Stimulated activated CD8-positive, alpha-beta memory T cell treated with anti-CD3 and anti-CD28 coated beads, Interleukin-7, amount 100 ng/mL, for 1 hour (primary cell): Measurements from ENCODE around the gene DKC1.

Source experiments
- DNase-seq, 2 donors: peaks; one replicate each; pipeline ENCODE4 v3.0.0-alpha.2; 2020; ENCODE audit warnings: low read depth in 2 of 2

The DKC1 gene

DNA sequence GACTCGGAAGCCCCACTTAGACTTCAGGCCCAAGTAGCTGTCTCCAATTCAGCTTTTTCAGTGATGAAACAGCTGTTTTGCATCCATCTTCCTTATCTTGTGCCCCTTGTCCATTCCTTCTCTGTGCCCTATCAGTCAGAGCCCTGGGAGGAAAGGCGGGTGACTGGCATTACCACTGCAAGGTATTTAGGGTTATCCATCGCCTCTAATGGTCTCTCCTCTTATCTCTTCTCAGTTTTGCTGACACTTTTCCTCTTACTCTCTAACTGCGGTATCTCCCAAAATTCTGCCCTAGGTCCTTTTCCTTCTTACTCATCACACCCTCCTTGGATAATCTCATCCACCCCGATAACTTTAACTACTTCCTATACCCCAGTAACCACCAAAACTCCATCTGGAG lies 25.5 kb upstream of the DKC1 start:
- no peak for DNase-seq

DNA sequence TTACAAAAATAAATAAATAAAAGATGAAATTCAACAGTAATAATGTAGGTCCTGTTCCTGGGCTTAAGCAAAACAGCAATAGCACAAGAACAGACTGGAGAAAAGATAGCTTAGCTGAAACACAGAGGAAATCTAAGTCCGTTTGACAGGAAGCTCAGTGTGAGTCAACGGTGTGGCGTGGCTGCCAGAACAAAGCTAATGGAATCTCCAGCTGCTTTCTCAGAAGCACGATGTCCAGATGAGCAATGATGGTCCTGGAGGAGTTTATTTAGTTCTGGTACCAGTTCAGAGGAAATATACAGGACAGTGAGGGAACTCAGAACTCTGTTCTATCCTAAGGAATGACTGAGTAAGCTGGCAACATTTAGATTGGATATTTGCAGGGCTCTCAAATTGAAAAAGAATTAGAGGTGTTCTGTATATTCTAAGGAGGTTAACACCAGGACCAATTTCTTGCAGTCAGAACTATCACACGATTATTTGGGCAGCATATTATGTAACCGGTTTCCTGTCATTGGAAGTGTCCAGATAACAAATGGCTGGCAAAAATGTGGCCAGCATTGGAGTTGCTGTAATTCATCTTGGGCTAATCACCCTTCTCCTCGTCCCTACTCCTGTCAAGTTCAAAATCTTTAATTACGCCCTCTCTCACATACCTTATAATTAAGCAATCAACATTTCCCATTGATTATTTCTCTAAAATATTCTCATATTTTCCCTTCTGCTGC lies 24.5 kb upstream of the DKC1 start:
- DNase-seq: no peak

GRCh38 chrX:154739952-154740465 lies 22.7 kb upstream of the DKC1 start:
- DNase-seq: no peak

DNA sequence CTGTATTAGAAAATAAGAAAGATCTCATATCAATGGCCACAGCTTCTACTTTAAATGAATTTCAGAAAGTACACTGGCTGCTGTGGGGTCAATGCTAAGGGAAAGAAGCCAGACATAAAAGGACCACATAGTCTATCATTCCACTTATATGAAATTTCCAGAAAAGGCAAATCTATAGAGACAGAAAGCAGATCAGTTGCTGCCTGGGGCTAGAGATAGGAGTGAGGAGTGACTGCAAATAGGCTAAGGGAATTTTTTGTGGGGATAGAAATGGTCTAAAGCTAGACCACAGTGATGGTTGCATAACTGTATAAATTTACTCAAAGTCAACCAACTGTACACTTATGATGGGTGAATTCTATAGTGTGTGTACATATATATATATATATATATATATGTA lies 20.1 kb upstream of the DKC1 start:
- DNase-seq: no peak

- DNase-seq: no peak
Observed at GRCh38 chrX:154748712-154749339, 13.8 kb upstream of the DKC1 start.

GRCh38 chrX:154749856-154750255 lies 12.8 kb upstream of the DKC1 start:
- no peak for DNase-seq

DNA sequence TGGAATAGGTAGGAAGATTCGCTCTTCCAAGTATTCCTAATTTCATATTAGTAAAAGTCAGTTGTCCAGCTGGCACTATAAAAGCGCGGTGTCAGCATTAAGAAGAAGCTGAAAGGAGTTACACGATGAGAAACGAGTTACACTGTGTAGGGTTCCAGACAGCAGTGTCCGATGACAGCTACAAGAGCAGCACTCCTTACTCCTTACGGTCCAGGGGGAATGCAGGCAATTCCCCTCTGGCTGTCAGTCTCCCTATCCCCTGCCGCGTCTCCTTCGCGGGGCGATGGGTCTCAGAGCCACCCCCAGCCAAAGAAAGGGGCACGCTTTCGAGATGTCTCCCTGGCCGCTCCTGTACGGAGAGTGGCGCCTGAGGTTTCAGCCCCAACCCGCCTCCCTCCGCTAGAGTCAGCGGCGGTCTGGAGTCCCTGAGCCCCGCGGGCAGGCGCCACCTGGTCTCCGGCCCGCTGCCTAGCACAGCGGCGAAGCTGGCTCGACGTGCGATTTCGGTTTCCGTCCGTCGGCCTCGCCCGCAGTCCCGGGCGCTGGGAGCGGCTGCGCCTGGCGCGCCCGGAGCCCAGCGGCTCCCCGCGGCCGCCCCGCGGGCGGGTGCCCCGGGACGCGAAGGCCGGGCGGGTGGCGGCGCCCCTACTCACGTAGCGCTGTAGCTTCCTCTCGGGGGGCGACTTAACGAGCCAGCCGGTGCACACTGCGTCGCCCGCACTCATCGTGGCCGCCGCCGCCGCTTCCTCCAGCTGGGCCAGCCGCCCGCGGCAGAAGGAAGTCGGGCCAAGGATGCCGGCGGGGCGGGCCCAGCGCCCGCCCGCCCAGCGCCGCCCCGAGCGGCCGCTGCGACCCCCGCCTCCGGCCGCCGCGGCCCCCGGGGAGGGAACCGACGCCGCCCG lies 12.1 kb upstream of the DKC1 start, which contains the start of gene GAB3:
Gene GAB3, minus strand, starts transcription at position 777 of the 902 bp plus-strand sequence. Its CDS starts 52 bp downstream, at position 725.
- DNase-seq: no peak

- DNase-seq: no peak
Observed at GRCh38 chrX:154751203-154751668, 11.4 kb upstream of the DKC1 start.

DNA sequence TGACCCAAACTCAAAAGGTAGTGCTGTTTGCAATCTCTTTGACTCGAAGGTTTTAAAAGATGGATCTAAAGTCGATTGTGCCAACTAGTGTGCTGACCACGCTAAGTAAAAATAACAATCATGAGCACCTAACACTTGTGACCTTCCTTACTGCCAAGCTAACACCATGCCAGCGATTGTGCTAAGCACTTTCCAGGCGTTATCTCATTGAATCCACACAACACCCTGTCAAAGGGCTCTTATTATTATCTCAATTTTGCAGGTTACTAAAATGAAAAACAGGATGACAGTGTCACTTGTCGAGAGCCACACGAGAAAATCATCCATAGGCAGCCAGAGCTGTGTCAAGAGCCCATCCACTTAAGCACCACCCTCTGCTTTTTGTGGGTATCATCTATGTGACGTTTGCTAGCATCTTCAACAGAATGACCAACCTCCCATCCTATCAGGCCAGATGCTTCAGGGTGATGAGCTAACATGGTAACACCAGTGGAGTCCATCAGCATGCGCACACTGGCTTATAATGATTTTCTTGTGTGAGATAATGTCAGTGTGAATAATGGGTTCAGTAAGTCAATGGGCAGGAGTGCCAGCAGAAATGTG lies 10.9 kb upstream of the DKC1 start:
- DNase-seq: no peak

DNA sequence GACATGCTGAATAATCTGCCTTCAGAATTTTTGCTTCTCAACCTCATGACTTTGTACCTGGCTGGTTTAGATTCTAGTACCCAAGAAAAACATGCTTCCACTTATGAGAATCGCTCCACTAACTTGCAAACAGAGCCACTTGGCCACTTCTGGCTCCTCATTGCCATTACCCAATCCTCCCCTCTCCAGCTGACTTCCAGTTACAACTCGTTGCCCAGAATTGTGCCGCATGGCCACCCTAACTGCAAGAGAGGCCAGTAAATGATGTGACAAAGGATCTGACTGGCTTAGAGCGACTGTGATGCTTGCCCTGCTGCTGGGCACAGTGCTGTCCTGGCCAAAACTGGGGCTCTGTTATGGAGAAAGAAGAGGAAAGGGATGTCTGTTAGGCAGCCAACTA lies 4.0 kb upstream of the DKC1 start:
- no peak for DNase-seq

DNA sequence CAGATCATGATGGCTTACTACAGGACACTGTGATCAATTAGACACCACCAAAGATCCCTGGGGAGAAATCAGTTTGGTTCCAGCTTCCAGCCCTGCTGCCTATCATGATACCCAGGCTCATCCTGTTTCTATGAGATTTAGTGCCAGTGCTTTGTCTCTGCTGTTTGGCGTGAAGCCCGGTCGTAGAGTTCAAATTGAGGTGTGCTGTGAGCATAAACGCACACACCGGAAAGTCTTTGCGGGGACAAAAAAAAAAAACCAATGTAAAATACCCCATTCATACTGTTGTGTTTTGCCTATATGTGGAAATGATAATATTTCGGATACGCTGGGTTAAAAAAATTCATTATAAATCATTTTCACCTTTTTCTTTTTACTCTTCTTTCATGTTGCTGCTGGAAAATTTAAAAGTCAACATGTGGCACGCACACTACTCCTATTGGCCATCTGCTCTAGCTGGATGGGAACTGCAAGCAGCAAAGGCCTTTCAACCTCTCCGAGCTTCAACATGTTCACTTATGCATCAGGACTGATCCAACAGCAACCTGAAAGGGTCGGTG lies 607 bp upstream of the DKC1 start:
- DNase-seq: no peak

DNA sequence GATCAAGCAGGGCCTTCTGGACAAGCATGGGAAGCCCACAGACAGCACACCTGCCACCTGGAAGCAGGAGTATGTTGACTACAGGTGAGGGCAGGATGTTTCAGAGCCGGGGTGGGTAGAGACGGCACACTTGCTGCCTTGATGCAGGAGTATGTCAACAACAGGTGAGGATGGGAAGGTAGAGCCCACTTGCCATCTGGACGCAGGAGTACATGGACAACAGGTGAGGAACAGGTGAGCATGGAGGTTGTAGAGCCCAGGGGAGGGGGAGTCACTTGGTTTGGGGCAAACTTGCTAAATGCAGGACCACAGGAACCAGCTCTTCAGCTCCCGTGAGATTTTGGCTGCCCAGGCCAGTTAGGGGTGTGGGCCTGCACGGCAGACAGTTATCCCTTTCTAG lies 12.0 kb downstream of the DKC1 start:
- no peak for DNase-seq

DNA sequence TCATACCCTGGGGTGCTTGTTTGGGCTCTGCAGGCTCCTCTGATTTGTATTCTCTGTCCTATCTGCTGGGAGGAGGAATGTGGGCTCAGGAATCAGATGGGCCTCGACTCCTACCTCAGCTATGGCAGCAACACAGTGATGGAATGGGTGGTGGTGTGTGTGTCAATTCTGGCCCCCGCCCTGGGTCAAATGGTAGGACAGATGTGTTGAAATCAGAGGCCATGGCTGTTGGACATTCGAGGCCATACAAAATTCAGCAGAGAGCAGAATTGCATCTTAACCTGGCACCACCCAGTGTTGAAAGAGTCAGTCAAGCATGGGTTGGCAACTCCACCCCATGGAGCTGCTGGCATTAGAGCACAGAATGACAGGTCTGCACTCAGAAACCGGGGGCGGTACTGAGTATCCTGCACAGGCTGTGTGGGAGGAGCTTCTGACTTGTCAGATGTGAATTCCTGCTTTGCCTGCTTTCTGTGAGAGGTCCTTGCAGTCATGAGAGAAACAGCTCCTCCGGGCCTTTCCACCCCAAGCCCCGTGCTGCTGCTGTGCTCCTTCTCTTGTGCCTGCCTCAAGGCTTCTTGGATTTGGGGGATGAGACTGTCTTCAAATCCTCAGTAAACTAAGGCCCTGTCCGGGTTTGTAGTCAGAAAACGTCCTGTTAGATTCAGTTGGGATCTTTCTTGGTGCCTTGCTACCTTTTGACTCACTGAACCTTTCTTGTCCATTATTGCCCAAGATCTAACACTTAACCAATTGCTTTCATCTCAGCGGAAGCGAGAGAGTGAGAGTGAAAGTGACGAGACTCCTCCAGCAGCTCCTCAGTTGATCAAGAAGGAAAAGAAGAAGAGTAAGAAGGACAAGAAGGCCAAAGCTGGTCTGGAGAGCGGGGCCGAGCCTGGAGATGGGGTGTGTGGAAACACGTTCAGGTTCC lies 13.0 kb downstream of the DKC1 start:
- DNase-seq: no peak

DNA sequence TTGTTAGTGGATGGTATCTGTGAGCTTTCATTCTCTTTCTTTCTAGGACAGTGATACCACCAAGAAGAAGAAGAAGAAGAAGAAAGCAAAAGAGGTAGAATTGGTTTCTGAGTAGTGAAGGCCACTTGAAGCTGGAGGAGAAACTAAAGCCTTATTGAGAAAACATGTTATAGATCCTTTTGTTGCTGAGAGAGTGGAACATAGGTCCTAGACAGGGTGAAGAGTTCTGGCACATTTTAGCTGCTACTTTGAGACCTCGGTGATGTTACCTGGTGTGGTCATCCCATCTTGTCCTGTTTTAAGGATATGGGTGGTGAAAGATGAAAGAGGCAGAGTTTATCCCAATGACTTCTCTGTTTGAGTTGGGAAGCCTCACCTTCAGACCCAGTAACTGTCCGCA lies 14.1 kb downstream of the DKC1 start:
- DNase-seq: no peak

DNA sequence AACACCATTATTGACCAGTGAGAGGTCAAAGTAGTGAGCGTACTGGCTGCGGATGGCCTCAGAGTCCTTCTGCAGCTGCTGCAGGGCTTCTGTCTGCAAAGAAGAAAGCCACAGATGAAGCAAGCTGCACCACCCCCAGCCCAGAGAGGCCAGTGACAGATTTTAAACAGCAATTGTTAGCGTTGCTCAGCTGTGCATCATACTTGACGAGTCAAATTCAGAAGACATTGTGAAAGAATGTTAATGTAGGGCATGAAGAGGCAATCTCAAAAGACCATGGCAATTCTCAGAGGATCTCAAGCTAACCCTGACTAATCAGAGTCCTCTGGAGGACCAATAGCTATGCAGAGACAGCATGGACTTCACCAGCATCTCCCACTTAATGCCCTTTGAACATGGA lies 16.6 kb downstream of the DKC1 start:
- DNase-seq: no peak

DNA sequence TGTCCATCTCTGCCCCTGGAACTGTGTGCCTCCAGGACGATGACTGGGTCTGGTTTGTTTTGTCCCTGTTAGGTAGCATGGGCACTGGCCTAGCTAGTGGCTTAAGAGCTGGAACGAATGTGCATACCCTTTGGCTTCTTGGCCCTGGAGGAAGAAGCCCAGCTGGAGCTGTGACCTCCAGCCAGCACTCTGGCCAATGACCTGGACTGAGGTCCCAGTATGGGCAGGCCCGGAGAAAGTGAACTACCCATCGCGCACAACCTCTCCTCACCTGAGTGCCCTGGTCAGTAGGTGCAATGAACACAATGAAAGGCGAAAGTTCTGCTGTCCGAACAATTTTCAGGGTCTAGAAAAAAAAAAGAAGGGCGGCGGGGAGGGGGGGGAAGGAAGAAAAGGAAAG lies 18.3 kb downstream of the DKC1 start:
- no peak for DNase-seq

DNA sequence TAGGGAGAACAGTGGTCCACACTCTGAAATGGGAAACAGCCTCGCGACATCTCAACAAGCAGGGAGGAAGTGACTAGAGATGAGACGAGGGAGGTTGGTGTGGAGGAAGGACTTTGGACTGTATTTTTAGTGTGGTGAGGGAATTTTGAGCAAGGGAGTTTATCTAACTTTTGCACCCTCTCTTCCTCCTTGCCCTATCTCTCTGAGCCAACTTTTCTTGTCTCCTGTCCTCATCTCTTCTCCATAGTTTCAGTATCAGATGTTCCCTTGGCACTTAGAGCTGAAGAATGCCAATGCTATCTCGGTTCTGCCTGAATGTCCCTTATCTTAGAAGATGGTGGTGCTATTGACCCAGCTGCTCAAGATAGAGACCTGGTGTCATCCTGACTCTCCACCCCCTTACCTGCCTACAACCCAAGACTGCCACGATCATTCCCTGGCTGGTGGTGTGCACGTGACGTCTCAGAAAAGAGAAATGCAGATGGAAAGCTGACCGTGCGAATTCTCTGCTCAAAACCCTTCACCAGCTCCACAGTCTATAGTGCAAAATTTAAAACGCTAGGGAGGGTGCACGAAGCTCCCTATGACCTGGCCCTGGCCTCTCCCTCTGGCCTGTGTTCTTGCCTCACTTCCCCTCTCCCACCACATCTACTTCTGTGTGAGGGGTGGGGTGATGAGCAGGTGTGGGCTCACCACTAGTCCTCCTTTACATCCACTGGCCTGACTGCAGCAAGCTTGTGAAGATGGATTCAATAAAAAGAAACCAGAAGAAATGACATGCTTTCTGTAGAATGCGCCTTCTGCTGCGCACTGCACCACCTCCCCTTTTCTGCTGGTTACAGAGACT lies 21.7 kb downstream of the DKC1 start:
- no peak for DNase-seq

DNA sequence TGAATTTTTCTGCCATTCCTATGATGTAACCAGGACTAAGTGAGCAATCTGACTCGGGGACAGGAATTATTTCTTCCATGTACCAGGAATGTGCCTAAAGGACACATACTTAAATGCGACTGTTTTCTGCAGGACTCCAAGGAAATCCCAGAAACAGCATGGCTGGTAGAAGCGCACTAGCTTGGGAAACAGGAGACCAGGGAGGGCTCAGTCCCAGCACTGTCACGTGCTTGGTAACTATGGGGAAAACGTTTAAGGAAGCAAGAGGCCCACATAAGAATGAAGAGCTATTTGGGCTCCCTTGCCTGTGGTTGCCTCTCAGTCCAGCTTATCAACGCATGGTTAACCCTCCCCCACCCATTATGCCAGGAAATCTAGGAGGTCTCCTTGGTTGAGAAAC lies 23.1 kb downstream of the DKC1 start:
- DNase-seq: no peak

DNA sequence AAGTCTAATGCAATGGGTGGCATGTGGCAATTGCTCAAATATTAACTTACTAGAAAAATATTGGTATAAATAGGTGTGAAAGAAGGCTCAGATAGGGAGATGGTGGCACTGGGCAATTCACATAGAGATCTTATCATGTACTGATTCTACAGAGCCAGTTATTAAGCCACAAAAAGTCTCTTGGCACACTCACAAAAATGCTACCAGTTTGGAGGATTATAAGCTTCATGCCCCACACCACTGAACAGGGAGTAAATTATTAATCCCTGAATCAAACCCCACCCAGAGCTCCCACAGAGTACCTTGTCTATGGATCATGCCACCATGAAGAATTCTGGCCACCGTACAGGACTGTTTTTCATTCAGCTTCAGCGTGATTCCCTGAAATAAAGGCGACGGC lies 28.8 kb downstream of the DKC1 start:
- DNase-seq: no peak
